NCI-H345 (cell line): Measurements from ENCODE around the gene HNRNPUL1.
"Not testable (repeated sequence)": the region's sequence is repeated elsewhere in the genome, so short reads cannot be mapped to it uniquely, and the experiment has no call there.

Source experiments
- DNase-seq: peaks from one replicate; lab custom pipeline; 2025; lab: John Stamatoyannopoulos, UW

Gene HNRNPUL1

GRCh38 chr19:41263850-41264580 lies at the start of gene HNRNPUL1:
Gene HNRNPUL1, plus strand, starts transcription at chr19:41264372. Its CDS starts 132 bp downstream, at chr19:41264504.
- peak; percentile 98 for DNase-seq

GRCh38 chr19:41217741-41218140 lies 46.4 kb upstream of the HNRNPUL1 start:
- DNase-seq = no peak

GRCh38 chr19:41218249-41218614 lies 45.9 kb upstream of the HNRNPUL1 start:
- DNase-seq = no peak

DNA sequence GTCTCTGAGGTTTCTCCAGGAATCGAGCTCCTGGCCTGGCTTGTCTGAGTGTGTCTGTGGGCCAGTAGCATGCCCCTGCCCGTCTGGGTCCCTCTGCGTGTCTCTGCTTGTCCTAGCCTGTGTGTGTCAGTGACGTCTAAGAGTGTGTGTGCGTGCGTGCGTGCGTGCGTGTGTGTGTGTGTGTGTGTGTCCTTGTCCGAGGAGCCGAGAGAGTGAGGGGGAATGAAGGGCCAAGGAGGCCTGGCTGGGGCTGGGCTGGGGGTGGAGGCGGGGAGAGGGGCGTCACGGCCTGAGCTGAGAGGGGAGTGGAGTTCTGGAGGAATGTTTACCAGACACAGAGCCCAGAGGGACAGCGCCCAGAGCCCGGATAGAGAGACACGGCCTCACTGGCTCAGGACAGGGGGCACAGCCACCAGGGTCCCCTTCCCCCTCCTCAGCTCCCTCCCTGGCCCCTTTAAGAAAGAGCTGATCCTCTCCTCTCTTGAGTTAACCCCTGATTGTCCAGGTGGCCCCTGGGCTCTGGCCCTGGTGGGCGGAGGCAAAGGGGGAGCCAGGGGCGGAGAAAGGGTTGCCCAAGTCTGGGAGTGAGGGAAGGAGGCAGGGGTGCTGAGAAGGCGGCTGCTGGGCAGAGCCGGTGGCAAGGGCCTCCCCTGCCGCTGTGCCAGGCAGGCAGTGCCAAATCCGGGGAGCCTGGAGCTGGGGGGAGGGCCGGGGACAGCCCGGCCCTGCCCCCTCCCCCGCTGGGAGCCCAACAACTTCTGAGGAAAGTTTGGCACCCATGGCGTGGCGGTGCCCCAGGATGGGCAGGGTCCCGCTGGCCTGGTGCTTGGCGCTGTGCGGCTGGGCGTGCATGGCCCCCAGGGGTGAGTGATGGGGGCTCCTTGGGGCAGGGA lies 45.3 kb upstream of the HNRNPUL1 start, which contains the start of gene AXL:
Gene AXL, plus strand, starts transcription at position 609 of the 893 bp plus-strand sequence. Its CDS starts 170 bp downstream, at position 779.
- no peak for DNase-seq

GRCh38 chr19:41219924-41220567 lies 44.1 kb upstream of the HNRNPUL1 start:
- no peak for DNase-seq

DNA sequence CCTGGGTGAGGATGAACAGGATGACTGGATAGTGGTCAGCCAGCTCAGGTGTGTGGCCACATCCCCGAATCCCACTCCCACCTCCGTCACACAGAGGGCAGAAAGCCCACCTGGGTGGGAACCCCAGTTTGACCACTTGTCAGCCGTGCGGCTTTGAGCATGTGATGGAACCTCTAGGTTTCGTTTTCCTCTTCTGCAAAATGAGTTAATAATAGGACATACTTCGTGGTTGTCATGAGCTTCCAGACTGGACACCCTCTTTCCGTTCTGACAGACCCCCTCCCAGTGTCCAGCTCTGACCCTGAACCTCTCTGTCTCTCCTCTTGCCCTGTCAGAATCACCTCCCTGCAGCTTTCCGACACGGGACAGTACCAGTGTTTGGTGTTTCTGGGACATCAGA lies 43.4 kb upstream of the HNRNPUL1 start:
- DNase-seq = no peak

DNA sequence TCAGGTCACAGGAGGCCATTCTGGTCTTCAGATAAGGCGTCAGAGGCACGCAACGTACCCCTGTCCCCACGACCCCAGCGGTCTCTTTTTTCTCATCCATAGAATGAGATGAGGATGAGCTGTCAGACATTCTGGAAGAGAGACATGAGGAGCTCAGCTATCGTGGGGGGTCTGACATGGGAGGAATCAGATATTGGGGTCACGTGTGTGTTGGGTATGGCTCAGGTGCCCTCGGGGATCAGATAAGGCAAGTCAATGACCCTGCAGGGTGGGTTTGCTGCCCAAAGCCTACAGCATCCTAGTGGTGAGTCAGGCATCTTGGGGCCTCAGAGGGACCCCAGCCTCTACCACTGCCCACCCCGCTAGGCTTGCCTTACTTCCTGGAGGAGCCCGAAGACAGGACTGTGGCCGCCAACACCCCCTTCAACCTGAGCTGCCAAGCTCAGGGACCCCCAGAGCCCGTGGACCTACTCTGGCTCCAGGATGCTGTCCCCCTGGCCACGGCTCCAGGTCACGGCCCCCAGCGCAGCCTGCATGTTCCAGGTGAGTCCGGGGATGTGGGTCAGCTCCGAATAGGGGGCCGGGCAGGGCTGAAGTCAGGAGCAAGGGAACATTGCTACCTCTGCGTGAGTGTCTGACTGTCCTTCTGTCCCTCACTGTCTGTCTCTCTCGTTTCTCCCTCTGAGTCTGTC lies 42.5 kb upstream of the HNRNPUL1 start:
- DNase-seq = no peak

DNA sequence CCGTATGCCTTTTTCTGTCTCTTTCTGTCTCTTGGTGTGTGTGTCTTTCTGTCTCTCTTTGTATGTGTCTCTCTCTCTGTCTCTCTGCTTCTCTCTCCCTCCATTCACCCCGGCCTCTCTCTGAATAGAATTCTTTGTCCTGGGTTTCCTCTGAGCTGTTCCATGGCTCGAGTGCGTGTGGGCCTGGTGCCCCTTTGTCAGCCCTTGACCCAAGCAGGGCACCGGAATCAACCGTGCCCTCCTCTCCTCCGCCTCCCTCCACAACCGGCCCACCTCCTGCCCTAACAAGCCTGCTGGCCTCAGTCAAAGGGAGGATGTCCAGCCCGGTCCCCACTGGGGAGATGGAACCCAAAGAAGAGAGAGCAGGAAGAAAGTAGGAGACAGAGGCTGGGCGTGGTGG lies 41.9 kb upstream of the HNRNPUL1 start:
- DNase-seq = no peak

DNA sequence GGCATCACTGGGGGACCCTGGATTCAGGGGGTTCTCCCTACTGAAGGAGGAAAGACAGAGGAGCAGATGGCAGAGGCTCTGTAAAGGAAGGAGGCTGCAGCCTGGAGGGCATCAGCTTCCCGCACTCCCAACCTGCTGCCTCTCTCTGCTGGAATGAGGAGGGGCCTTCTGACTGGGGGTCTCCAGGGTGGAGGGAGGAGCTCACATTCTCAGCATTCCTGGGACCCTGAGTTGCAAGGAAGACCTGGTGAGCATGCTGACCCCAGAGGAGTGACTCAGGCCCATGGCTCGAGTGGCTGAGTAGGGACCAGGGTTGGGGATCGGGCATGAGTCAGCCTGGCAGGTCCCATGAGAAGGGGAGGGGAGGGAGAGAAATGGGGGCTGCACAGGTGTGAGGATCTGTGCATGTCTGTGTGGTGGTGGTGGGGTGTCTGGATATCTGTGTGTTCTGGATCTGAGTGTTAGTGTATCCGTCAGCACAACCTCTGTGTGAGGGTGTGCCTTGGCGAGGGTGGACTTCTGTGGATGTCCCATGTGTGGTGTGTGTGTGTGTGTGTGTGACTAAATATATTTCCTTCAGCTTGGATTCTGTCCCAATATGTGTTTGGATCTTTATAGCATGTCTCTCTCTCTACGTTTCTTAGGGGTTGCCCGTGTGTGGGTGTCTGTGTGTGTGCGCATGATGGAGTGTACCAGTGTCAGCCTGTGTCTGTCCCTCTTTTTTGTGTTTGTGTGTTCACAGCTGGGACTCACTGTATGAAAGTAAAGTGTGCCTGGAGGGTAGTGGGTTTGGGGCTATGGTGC lies 40.5 kb upstream of the HNRNPUL1 start:
- DNase-seq = no peak

- DNase-seq = no peak
Observed at GRCh38 chr19:41224632-41225031, 39.5 kb upstream of the HNRNPUL1 start.

GRCh38 chr19:41225238-41226052 lies 38.7 kb upstream of the HNRNPUL1 start:
- DNase-seq = no peak

DNA sequence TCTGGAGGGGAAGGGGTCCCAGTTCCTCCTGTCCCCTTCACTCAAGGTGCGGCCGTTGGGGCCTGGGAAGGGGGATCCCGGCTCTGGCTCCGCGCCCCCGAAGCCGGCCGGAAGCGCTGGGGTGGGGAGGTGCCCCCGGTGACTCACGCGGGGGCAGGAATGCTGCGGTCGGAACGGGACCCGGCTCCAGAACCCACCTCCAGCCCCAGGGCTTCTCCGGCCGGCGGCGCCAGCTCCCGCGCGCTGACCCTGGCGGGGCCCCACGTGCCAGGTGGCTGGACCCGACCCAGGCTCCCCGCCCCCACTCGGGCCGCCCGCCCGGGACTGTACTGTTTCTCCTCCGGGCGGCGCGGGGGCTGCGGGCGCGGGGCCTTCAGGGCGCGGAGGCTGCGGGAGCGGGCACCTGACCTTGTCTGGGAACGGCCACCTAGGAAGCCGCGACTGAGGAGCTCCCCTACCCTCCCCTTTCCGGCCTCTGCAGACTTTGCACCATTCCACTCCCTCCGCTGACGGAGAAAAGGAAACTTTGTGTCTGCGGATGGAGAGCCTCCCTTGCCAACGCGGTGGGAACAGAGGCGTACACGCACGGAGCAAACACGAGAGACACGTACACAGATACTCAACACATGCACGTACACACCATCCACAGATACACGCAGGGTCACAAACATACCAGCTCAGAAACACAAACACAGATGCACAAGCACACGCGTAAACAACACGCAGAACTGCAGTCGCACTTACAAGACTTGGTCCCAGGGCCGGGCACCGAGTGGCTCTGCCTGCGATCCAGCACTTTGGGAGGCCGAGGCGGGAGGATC lies 37.9 kb upstream of the HNRNPUL1 start:
- DNase-seq = no peak

DNA sequence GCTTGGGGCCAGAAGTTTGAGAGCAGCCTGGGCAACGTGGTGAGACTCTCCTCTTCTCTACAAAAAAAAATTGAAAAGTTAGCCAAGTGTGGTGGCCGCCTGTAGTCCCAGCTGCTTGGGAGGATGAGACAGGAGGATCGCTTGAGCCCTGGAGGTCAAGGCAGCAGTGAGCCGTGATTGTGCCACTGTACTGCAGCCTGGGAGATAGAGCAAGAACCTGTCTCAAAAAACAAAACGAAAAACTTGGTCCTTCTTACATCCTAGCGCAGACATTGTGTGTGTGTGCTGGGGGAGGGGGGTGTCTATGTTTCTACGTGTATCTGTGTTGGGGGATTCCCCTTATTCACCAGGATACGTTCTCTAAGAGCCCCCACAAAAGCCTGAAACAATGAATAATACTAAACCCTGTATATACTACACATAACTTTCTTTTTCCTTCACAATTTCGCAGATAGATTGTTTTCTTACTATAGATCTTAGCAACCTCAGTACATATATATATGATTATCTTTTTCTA lies 37.2 kb upstream of the HNRNPUL1 start:
- no peak for DNase-seq

GRCh38 chr19:41228486-41228885 lies 35.7 kb upstream of the HNRNPUL1 start:
- no peak for DNase-seq

DNA sequence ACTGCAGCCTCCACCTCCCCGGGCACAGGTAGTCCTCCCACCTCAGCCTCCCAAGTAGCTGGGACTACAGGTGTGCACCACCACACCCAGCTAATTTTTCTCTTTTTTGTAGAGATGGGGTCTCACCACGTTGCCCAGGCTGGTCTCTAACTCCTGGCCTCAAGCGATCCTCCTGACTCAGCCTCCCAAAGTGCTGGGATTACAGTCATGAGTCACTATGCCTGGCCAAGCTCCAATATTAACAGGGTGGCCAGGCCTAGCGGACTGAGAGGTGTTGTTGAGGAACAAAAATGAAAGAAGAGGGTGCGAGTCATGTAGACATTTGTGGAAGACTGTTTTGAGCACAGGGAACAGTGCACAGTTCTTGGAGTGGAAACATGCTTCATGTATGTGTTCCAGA lies 34.8 kb upstream of the HNRNPUL1 start:
- DNase-seq = not testable (repeated sequence)

DNA sequence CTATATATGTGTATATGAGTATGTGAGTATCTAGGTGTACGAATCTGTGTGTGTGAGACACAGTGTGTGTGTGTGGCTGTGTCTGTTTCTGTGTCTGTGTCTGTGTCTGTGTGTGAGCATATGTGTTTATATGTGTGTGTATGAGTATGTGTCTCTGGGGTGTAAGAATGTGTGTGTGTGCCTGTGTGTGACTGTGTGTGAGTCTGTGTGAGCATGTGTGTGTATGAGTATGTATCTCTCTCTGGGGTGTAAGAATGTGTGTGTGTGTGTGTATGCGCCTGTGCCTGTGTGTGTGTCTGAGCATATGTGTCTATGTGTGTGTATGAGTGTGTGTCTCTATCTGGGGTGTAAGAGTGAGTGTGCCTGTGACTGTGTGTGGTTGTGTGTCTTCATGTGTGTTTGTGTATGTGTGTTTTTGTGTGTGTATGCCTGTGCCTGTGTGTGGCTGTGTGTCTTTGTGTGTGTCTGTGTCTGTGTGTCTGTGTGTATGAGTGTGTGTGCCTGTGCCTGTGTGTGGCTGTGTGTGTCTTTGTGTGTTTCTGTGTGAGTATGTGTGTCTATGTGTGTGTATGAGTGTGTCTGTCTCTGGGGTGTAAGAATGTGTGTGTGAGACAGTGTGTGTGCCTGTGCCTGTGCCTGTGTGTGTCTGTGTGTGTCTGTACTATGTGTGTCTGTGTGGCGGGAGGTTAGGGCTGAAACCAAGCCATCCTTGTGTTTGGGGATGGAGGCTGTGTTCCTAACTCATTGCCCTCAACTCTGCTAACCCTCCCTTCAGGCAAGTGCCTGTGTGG lies 33.9 kb upstream of the HNRNPUL1 start:
- no peak for DNase-seq

- no peak for DNase-seq
Observed at GRCh38 chr19:41232686-41233085, 31.5 kb upstream of the HNRNPUL1 start.

DNA sequence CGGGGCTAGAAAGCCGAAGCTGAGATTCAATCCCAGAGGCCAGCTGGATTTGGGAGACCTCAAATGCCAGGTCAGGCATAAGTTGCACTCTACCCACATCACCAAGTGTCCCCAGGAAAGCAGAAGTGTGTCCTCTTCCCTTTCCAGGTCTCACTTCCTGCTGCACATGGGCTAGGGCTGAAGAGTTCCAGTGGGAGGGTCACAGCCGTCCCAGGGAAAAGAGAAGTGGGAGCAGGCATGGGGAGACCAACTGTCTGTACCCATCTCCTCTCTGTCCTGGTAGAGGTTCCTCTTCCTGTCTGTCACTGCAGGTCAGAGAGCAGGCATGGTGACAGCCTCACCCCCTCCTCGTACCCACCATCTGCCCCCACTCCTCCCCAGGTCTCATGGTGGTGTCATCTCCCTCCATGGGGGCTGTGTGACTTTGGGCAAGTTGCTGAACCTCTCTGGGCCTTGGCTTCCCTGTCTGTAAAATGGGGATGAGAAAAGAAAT lies 30.4 kb upstream of the HNRNPUL1 start:
- DNase-seq = no peak
